HG03354 (cell line): ENCODE measurements around the gene SLC4A2.

ENCODE experiments used
- ATAC-seq: cut with Tn5 transposase; IDR thresholded peaks from one replicate; pipeline ENCODE4 v1.9.1; 2021; ENCODE audit warnings: mild to moderate bottlenecking; ENCODE audit not compliant: unreplicated experiment, poor library complexity, severe bottlenecking

SLC4A2 gene

DNA sequence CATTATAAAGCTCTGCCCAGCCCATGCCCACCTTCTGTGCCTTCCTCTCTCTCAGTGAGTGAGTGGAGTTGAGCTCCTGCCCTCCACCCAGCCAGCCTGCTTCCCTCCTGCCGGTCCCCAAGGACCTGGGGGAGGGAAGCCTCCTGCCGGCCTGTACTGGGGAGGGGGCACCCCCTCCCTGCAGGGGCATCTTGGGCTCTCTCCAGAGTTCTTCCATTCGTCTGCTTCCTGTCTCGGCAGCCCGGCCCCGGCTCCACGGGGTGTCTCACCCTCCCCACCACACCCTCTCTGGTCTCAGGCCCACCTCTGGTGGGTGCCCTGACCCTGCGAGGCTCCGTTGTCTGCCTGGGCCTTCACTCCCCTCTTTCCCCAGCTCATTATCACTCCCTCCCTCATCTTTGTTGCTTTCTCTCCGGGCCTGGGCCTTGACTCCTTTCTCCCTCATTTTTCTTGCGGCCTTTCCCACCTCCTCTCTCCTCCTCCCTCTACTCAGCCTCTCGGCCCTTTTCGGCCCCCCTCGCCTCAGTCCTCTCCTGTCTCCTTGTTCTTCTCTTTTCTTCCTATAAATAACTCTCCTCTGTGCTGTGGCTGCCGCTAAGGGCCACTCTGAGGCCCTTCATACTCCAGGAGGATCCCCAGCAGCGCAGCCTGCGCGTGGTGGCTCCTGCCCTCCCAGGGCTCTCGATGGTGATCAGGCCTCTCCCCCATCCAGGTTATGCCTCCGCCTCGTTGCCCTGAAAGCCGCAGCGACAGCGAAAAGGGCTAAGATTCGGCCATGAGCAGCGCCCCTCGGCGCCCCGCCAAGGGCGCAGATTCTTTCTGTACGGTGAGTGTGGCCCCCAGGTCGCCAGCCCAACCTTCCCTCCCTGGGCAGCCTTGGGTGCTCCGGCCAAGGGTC, 2.1 kb downstream of the SLC4A2 start:
- no peak for ATAC-seq

DNA sequence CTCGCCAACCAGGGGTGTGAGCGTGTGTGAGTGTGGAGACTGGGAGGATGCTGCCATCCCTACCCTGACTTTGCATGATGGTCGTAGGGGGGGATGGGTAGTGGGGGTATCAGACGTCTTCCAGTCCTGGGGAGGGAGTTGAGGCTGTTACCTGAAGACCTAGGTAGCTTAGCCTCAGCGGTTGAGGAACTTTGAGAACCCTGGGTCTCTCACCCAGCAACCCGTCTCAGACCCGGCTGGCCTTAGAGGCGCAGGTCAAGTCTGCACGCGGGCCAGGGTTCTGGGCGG, 2.7 kb downstream of the SLC4A2 start:
- ATAC-seq, result no peak

DNA sequence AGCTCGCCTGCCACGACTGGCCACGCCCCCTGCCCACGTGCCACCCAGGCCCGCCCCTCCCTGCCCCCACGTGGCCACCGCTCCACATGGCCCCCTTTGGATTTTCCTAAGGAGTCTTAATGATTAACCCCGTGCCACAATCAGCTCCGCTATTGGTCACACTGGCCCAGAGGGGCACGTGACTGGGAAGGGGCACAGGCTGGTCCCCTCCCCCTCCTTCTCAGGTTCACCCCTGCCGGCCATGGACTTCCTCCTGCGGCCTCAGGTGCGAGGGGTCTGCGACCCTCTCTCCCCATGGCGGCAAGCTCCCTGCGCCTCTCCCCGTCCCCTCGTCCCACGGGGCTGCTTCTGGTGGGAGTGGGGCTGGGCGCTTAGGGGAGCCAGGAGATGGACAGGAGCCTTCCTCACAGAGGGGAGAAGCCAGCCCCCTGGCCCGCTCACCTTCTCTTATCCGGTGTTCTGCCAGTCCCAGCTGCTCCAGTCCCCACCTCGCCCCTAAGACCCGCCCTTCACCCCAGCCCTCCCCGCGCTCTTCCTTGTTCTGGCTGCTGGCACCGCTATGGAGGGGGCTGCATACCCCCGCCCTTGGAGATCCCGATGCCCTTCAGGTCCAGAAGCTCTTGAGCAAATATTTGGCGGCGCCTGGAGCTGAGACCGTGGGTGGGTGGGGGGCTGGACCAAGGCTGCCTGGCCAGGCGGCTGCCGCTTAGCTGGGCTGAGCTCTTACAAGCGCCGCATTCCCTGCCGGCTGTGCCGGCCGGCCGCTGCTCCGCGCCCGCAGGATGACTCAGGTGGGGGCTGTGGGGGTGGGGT, 3.2 kb downstream of the SLC4A2 start:
- ATAC-seq, result no peak

DNA sequence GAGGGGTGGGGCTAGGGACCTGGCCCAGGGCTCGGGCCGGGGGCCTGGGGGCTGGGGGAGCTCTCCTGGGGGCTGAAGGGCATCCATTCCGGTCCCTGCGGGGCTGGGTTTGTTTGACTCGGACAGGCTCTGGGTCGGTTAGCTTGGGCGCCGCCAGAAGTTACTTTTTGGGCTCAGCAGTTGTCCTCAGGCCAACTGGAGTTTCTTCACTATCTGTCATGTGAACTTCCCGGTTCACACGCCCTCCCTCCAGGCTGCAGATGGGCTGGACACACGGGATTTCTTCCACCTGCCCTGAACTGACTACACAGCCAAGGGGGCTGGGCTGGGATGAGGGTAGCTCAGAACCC, 3.8 kb downstream of the SLC4A2 start:
- ATAC-seq, result no peak

DNA sequence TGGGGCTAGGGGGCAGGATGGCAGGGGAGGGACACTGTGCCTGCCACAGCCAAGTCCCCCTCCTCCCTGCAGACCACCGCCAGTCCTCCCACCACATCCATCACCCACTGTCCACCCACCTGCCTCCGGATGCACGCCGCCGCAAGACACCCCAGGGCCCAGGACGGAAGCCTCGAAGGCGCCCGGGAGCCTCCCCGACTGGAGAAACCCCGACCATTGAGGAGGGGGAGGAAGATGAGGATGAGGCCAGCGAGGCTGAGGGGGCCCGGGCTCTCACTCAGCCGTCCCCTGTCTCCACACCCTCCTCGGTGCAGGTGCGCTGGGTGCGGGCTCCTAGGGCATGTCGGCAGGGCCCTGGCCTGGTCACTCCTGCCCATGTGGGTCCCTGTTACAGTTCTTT, 5.1 kb downstream of the SLC4A2 start:
- ATAC-seq, result no peak

DNA sequence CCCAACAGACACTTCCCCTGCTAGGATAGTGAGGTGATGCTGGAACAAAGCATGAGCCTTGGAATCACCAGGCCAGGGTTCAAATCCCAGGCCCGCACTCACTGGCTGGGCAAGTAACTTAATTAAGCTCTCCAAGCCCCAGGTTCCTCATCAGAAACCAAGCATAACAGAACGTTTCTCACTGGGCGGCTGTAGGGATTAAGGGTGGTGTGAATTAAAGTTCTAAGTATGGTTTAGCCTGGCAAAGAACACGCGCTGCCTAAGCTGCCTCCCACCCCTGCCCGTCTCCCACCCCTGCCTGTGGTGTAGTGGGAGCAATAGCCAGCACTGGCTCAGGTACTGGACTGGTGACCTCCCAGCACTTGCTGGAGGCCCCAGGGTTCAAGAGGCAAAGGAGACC, 5.6 kb downstream of the SLC4A2 start:
- no peak for ATAC-seq

DNA sequence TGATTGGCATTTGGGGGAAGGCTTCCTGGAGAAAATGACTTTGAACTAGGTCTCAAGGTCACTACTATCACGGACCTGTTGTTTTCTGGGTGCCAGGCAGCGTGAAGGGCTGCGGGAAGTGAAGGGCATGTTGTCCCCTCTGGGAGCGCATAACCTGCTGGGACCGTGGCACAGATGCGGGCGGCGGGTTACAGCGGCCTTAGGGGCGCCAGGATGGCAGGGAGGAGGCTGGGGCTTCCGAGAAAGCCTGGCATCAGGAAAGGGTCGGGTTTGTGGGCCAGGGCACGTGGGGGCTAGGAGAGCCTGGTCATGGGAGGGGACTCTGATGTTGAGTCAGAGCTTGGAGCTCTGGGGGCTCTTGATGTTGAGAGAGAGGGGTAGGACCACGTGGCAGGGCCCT, 6.1 kb downstream of the SLC4A2 start:
- no peak for ATAC-seq

DNA sequence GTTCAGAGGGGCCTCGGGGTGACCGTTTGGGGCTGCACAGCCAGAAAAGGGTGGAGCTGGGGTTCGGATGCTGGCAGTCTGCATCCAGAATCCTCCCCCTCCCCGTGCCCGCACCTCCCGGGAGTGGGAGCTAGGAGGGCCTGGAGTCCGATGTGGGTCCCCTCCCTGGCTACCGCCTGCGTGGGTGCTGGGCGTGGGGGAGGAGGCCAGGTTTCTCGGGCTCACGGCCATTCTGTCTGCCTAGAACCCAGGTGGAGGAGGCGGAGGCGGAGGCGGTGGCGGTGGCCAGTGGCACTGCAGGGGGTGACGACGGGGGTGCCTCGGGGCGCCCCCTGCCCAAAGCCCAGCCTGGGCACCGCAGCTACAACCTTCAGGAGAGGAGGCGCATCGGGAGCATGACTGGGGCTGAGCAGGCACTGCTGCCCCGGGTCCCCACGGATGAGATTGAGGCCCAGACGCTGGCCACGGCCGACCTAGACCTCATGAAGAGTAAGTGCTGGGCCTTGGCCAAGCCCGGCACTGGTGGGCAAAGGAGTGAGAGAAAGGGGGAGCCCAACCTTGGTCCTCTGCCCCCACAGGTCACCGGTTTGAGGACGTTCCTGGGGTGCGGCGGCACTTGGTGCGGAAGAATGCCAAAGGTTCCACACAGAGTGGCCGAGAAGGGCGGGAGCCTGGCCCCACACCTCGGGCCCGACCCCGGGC, 7.0 kb downstream of the SLC4A2 start:
- no peak for ATAC-seq

DNA sequence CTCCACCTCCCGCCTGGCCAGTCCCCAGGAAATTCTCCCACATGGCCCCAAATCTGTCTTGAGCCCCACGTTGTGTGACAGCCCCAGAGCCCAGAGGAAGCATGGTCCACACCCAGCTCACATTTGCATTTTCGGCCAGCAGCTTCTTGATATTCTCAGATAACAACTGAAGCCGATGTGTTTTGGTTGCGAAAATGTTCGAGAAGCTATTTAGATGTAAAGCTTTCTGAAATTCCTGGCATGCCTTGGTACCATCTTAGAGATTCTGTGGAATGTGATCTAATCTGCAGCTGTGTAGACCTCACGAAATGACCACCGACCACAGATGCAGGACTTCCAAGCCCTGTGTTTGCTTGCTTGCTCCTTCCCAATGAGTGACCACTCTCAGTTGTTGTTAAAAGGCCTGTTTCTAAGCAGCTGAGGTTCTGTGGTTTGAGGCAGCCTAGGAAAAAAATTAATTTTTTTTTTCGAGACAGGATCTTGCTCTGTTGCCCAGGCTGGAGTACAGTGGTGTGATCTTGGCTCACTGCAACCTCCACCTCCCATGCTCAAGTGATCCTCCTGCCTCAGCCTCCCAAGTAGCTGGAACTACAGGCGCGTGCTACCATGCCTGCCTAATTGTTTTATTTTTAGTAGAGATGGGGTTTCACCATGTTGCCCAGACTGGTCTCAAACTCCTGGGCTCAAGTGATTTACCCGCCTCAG, 8.8 kb downstream of the SLC4A2 start:
- ATAC-seq, result no peak

DNA sequence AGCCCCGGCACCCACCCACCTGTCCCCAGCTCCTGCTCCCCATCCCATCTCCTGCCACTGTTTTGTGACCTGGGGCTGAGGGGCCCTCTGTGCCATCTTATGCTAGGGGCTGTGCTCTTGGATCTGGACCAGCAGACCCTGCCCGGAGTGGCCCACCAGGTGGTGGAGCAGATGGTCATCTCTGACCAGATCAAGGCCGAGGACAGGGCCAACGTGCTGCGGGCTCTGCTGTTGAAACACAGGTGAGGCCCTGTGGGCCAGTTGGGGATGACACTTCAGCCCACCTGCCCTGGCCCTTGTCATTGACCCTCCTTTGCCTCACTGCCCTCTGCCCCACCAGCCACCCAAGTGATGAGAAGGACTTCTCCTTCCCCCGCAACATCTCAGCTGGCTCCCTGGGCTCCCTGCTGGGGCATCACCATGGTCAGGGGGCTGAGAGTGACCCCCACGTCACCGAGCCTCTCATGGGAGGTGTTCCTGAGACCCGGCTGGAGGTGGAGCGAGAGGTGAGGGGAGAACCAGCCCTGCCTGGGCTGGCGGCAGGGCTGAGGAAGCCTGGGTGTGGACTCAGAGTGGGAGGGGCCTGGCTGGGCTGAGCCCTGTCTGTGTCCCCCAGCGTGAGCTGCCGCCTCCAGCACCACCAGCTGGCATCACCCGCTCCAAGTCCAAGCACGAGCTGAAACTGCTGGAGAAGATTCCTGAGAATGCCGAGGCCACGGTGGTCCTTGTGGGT, 10.6 kb downstream of the SLC4A2 start:
- no peak for ATAC-seq

DNA sequence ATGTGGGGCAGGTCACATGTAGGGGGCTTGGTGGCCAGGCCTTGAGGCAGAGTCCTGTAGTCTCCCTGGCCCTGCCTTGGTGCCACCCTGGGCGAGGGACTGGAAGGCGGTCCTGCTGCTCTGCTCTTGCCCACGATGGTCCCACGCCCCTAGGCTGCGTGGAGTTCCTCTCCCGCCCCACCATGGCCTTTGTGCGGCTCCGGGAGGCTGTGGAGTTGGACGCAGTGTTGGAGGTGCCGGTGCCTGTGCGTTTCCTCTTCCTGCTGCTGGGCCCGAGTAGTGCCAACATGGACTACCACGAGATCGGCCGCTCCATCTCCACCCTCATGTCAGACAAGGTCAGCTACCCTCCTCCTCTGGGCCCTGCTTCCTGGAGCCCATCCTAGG, 11.2 kb downstream of the SLC4A2 start:
- ATAC-seq, result no peak

DNA sequence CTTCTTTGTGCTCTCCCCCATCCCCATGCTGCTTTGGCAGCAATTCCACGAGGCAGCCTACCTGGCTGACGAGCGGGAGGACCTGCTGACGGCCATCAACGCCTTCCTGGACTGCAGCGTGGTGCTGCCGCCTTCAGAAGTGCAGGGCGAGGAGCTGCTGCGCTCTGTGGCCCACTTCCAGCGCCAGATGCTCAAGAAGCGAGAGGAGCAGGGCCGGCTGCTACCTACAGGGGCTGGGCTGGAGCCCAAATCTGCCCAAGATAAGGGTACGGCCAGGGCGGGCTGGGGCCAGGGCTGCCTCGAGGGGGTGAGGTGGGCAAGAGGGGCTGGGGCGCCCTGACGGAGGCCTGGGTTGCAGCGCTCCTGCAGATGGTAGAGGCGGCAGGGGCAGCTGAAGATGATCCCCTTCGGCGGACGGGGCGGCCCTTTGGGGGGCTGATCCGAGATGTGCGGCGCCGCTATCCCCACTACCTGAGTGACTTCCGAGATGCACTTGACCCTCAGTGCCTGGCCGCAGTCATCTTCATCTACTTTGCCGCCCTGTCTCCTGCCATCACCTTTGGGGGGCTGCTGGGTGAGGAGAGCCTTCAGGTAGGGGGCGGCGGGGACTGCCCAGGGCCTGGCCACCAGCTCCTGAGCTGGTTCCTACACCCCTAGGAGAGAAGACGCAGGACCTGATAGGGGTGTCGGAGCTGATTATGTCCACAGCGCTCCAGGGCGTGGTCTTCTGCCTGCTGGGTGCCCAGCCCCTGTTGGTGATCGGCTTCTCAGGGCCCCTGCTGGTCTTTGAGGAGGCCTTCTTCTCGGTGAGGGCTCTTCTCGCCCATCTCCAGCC, 11.9 kb downstream of the SLC4A2 start:
- ATAC-seq, result no peak

DNA sequence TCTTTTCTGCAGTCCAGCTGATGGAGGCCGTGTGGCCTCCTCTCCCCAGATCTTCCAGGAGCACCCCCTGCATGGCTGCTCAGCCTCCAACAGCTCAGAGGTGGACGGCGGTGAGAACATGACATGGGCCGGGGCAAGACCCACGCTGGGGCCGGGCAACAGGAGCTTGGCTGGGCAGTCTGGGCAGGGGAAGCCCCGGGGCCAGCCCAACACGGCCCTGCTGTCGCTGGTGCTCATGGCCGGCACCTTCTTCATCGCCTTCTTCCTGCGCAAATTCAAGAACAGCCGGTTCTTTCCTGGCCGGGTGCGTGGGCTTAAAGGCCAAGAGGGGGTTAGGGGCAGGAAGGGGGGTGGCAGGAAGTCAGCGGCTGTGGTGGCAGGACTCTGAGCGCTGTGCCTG, 14.6 kb downstream of the SLC4A2 start:
- ATAC-seq, result no peak

DNA sequence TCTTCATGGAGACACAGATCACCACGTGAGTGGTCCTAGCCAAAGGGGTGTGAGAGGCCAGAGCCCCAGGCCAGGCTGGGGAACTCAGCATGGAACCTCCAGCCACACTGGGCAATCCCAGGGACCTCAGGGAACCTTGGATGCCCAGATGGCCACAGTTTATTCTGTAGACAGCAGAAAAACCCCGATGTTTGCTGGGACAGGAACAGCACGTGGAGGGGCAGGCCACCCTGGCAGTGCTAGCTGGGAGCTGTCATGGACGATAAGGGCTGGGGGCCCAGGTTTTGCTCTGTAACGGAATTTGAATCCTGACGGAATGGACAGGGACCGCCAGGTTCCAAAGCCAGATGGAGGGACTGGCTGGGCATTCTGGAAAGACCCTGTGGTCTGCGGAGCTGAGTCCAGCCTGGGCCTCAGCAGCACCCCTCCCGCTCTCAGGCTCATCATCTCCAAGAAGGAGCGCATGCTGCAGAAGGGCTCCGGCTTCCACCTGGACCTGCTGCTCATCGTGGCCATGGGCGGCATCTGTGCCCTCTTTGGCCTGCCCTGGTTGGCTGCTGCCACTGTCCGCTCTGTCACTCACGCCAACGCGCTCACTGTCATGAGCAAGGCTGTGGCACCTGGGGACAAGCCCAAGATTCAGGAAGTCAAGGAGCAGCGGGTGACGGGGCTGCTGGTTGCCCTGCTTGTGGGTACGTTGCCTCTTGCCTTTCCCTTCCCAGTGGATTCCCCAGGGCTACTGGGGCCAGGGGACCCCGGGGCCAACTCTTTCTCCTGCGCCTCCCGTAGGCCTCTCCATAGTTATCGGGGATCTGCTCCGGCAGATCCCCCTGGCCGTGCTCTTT, 15.7 kb downstream of the SLC4A2 start:
- ATAC-seq, result no peak

DNA sequence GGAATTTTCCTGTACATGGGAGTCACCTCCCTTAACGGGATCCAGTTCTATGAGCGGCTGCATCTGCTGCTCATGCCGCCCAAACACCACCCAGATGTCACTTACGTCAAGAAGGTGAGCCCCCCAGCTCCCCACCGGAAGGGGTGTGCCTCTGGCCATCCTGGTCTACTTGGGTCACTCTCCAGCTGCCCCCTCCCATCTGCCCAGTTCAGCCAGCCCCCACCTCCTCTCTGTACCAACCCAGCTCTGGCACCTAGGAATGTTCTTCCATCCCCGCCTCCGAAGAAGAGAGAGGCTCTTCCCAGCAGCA, 16.2 kb downstream of the SLC4A2 start:
- ATAC-seq, result no peak

DNA sequence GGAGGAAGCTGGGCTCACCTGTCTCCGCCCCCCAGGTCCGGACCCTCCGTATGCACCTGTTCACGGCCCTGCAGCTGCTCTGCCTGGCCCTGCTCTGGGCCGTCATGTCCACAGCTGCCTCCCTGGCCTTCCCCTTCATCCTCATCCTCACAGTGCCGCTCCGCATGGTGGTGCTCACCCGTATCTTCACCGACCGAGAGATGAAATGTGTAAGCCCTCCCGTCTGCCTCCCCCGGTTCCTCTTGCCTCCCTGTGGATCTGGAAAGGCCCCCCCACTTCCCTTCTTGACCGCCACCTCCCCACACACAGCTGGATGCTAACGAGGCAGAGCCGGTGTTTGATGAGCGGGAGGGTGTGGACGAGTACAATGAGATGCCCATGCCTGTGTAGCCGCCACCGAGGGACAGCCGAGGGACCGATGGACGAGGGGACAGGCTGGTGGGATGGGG, 16.6 kb downstream of the SLC4A2 start:
- ATAC-seq, result no peak

DNA sequence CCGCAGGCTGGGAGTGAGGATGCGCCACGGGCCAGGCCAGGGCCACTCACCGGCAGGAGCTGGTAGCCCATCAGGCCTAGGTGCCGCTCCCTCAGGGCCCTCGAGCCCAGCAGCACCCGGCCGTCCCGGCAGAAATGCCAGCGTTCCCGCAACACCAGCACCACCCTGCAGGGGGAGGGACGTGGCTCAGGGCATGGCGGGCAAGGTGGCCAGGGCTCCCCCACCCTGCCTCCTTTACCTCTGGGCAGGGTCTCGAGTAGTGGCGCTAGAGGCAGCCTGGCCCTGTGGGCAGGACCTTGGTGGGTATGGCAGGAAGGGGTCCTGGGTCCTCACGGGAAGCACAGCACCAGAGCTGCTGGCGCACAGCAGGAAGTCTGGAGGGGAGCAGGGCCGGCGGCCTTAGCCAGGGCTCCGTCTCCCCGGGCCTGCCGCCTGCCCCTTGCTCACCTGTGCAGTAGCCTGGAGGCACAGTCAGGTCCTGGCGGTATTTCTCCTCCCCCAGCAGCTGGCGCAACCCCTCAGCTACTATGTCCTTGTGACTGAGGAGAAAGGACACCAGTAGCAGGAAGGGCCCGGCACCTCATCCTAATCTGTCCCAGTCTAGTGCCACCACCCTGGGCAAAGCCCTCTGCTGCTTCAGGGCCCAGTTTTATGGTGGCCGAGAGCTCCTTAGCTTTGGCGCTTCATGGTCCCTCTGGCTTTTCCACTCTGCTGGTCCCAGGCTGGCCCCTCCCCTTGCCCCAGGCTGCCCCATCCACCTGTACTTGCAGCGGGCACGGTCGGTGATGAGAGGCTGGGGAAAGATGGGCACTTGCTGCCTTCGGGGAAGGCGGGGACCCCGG, 17.7 kb downstream of the SLC4A2 start:
- ATAC-seq, result no peak
